ENCODE results near the gene HSPB9. TPM values are rescaled to one million over a fixed set of nuclear protein-coding genes. Genes with fewer than 3 reads are reported as not detected.
A peak's percentile ranks its signal among the peaks of the same experiment; 100 is the strongest.

The HSPB9 gene
- total RNA-seq, 6 donors from 2014 or later = 0.15 to 1.0 TPM; not detected in 4

- ATAC-seq (ENCODE audit: low FRiP score in 2 of 2) (no peak), DNase-seq (no peak)
- 83 to 84% methylated on average over 7 of the region's 7 CpGs for WGBS, 2 donors
- Histone ChIP-seq H3K4me3 (no peak overlapping the region), H3K27me3 (no peaks in the 10 kb centered on the region), H3K9me3 (no peaks in the 10 kb centered on the region), H3K4me1 (peaks cover under 1 to 3% (median 2%) of the 10 kb centered on the region in 4 donors), H3K27ac (no peak overlapping the region), H3K36me3 (no peaks in the 10 kb centered on the region)
- no peak for TF ChIP-seq POLR2A (IDR thresholded peaks at IDR 0.05)
Observed at GRCh38 chr17:42160531-42160910, 37.9 kb downstream of the HSPB9 start.

GRCh38 chr17:42163113-42163512, 40.5 kb downstream of the HSPB9 start:
- Histone ChIP-seq H3K36me3 (no peaks in the 10 kb centered on the region), H3K4me1 (no peaks in the 10 kb centered on the region), H3K9me3 (no peaks in the 10 kb centered on the region), H3K27ac (no peak overlapping the region), H3K27me3 (no peaks in the 10 kb centered on the region), H3K4me3 (no peak overlapping the region)
- 65 to 79% methylated on average over 6 to 8 of the region's 8 CpGs for WGBS, 2 donors
- ATAC-seq (ENCODE audit: low FRiP score in 2 of 2) (peak in 1 of 2 donors; percentile 23), DNase-seq (no peak)
- TF ChIP-seq POLR2AphosphoS5 (IDR thresholded peaks at IDR 0.05) = no peak
- TF ChIP-seq POLR2A (IDR thresholded peaks at IDR 0.05) = no peak
- peak in 4 of 6 experiments; percentile 18 to 28 (median 22) for TF ChIP-seq CTCF (IDR thresholded peaks at IDR 0.05)
- TF ChIP-seq EP300 (IDR thresholded peaks at IDR 0.05) = no peak

- H3K36me3 ChIP-seq = no peaks in the 10 kb centered on the region
- no peaks in the 10 kb centered on the region for H3K4me1 ChIP-seq
- no peak for ATAC-seq (ENCODE audit: low FRiP score in 2 of 2)
- no peak overlapping the region for H3K27ac ChIP-seq
- 29 to 66% methylated on average over 1 to 22 of the region's 22 CpGs for WGBS, 2 donors
- no peak for TF ChIP-seq POLR2A (IDR thresholded peaks at IDR 0.05)
- TF ChIP-seq CTCF (IDR thresholded peaks at IDR 0.05) = no peak
- no peak for TF ChIP-seq EP300 (IDR thresholded peaks at IDR 0.05)
- no peak for TF ChIP-seq POLR2AphosphoS5 (IDR thresholded peaks at IDR 0.05)
- no peak for DNase-seq
- H3K27me3 ChIP-seq = no peaks in the 10 kb centered on the region
- H3K9me3 ChIP-seq = no peaks in the 10 kb centered on the region
- H3K4me3 ChIP-seq = no peak overlapping the region
Observed at GRCh38 chr17:42163696-42164407, 41.2 kb downstream of the HSPB9 start.

- Histone ChIP-seq H3K4me1 (no peaks in the 10 kb centered on the region), H3K36me3 (no peaks in the 10 kb centered on the region), H3K9me3 (no peaks in the 10 kb centered on the region), H3K4me3 (no peak overlapping the region), H3K27me3 (no peaks in the 10 kb centered on the region), H3K27ac (no peak overlapping the region)
- WGBS, 2 donors = 87 to 90% methylated on average over 6 of the region's 6 CpGs
- no peak for ATAC-seq (ENCODE audit: low FRiP score in 2 of 2)
- DNase-seq = no peak
- TF ChIP-seq CTCF (IDR thresholded peaks at IDR 0.05) (no peak), POLR2AphosphoS5 (IDR thresholded peaks at IDR 0.05) (no peak), EP300 (IDR thresholded peaks at IDR 0.05) (no peak), POLR2A (IDR thresholded peaks at IDR 0.05) (no peak)
Observed at GRCh38 chr17:42165751-42166150, 43.1 kb downstream of the HSPB9 start.

GRCh38 chr17:42166196-42166763, 43.7 kb downstream of the HSPB9 start:
- H3K4me1 ChIP-seq = no peaks in the 10 kb centered on the region
- DNase-seq (peak in 1 of 2 donors; percentile 69), ATAC-seq (ENCODE audit: low FRiP score in 2 of 2) (no peak)
- no peaks in the 10 kb centered on the region for H3K9me3 ChIP-seq
- no peaks in the 10 kb centered on the region for H3K36me3 ChIP-seq
- TF ChIP-seq EP300 (IDR thresholded peaks at IDR 0.05) = no peak
- TF ChIP-seq CTCF (IDR thresholded peaks at IDR 0.05) = no peak
- no peak for TF ChIP-seq POLR2AphosphoS5 (IDR thresholded peaks at IDR 0.05)
- no peak overlapping the region for H3K4me3 ChIP-seq
- WGBS, 2 donors = 88 to 100% methylated on average over 4 to 18 of the region's 19 CpGs
- H3K27ac ChIP-seq = no peak overlapping the region
- H3K27me3 ChIP-seq = no peaks in the 10 kb centered on the region

Measured in upper lobe of left lung (tissue), 6 donors.